Measurements from ENCODE around the gene ACTN1. TPM values are rescaled to one million over a fixed set of nuclear protein-coding genes. Genes with fewer than 3 reads are reported as not detected.
A peak's percentile ranks its signal among the peaks of the same experiment; 100 is the strongest.

Gene ACTN1
- total RNA-seq, 1 donor from 2014 or later = 479 TPM

DNA sequence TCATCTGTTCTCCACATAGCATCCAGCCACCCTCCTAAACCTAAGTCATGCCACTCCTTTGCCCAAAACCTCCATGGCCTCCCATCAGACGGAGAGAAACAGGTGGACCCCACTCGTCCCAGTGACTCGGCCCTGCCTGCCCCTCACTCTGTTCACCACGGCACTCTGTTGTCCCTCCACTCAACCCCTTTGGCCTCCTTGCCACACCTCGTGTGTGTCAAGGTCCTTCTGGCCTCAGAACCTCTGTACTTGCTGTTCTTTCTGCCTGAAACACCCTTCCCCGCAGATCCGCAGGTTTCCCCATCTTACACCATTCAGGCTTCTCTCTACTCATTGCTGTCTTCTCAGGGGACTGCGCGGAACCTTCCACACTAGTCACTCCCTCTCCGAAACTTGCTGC lies 24.5 kb upstream of the ACTN1 start:
- no peak for DNase-seq (ENCODE audit: low read depth)
- TF ChIP-seq, protein P1, sequence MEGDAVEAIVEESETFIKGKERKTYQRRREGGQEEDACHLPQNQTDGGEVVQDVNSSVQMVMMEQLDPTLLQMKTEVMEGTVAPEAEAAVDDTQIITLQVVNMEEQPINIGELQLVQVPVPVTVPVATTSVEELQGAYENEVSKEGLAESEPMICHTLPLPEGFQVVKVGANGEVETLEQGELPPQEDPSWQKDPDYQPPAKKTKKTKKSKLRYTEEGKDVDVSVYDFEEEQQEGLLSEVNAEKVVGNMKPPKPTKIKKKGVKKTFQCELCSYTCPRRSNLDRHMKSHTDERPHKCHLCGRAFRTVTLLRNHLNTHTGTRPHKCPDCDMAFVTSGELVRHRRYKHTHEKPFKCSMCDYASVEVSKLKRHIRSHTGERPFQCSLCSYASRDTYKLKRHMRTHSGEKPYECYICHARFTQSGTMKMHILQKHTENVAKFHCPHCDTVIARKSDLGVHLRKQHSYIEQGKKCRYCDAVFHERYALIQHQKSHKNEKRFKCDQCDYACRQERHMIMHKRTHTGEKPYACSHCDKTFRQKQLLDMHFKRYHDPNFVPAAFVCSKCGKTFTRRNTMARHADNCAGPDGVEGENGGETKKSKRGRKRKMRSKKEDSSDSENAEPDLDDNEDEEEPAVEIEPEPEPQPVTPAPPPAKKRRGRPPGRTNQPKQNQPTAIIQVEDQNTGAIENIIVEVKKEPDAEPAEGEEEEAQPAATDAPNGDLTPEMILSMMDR (conservative IDR thresholded peaks at IDR 0.05; ENCODE audit: low read depth, low read length) = no peak
- no peak overlapping the region for H3K4me3 ChIP-seq (ENCODE audit: low read depth, low read length)

DNA sequence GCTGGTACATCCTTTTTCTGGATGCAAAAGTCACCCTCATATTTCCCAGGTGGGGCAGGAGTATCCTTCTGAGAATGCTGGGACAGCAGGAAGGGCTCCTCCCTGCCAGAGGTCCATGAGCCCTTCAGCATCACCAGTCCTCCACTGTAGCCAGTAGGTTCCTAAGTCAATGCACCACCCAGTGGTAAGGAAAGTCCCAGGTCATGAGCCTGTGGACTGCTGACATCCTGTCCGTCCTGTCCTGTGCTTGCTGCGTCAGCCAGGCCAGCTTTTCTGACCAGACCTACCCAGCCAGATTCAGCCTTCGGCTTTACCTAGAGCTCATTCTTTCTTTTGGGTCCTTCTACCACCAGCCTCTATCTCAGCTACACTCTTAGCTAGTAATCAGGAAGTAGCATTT lies 23.0 kb upstream of the ACTN1 start:
- TF ChIP-seq, protein P1 (conservative IDR thresholded peaks at IDR 0.05; ENCODE audit: low read depth, low read length) = peak; percentile 49
- no peak for DNase-seq (ENCODE audit: low read depth)

GRCh38 chr14:69001375-69001774 lies 22.3 kb upstream of the ACTN1 start:
- TF ChIP-seq, protein P1 (conservative IDR thresholded peaks at IDR 0.05; ENCODE audit: low read depth, low read length) = no peak
- no peak overlapping the region for H3K4me3 ChIP-seq (ENCODE audit: low read depth, low read length)
- no peak for DNase-seq (ENCODE audit: low read depth)

More for the DNA sequence above, 23.0 kb upstream of the ACTN1 start:
- no peak overlapping the region for H3K4me3 ChIP-seq (ENCODE audit: low read depth, low read length)

DNA sequence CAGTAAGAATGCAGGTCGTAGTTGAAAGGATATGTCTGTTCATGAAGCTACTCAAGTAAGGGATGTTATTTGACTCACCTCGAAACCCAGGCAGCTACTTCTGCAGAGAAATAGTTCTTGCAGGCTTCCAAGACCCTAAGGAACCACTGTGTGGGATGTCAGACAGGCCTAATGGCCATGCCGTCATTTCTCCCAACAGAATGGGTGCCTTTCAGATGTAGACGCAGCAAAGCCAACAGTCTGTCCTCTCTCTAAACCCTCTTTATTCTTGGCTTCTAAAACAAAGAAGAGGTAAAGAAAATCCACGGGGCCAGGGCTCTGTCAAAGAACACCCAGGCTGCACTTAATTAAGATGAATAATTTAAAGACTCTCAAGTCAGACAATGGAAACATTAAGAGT lies 19.0 kb upstream of the ACTN1 start:
- no peak for DNase-seq (ENCODE audit: low read depth)
- H3K4me3 ChIP-seq (ENCODE audit: low read depth, low read length) = no peak overlapping the region
- TF ChIP-seq, protein P1 (conservative IDR thresholded peaks at IDR 0.05; ENCODE audit: low read depth, low read length) = no peak

- no peak for DNase-seq (ENCODE audit: low read depth)
- TF ChIP-seq, protein P1 (conservative IDR thresholded peaks at IDR 0.05; ENCODE audit: low read depth, low read length) = no peak
- H3K4me3 ChIP-seq (ENCODE audit: low read depth, low read length) = no peak overlapping the region
These were observed 16.6 kb upstream of the ACTN1 start for GRCh38 chr14:68995731-68996130.

- no peak overlapping the region for H3K4me3 ChIP-seq (ENCODE audit: low read depth, low read length)
- DNase-seq (ENCODE audit: low read depth) = no peak
- TF ChIP-seq, protein P1 (conservative IDR thresholded peaks at IDR 0.05; ENCODE audit: low read depth, low read length) = no peak
These were observed 15.0 kb upstream of the ACTN1 start for GRCh38 chr14:68994056-68994455.

- TF ChIP-seq, protein P1 (conservative IDR thresholded peaks at IDR 0.05; ENCODE audit: low read depth, low read length) = no peak
- H3K4me3 ChIP-seq (ENCODE audit: low read depth, low read length) = no peak overlapping the region
- DNase-seq (ENCODE audit: low read depth) = no peak
These were observed 8.5 kb upstream of the ACTN1 start for GRCh38 chr14:68987653-68988036.

All from epithelial cell of proximal tubule (primary cell).